GM21447 (cell line): ENCODE results near the gene TRIM67.
"Not testable (repeated sequence)": the region's sequence is repeated elsewhere in the genome, so short reads cannot be mapped to it uniquely, and the experiment has no call there.

Experiments
- ATAC-seq: cut with Tn5 transposase; IDR thresholded peaks from one replicate; pipeline ENCODE4 v1.9.1; 2021; ENCODE audit not compliant: unreplicated experiment

Gene TRIM67

DNA sequence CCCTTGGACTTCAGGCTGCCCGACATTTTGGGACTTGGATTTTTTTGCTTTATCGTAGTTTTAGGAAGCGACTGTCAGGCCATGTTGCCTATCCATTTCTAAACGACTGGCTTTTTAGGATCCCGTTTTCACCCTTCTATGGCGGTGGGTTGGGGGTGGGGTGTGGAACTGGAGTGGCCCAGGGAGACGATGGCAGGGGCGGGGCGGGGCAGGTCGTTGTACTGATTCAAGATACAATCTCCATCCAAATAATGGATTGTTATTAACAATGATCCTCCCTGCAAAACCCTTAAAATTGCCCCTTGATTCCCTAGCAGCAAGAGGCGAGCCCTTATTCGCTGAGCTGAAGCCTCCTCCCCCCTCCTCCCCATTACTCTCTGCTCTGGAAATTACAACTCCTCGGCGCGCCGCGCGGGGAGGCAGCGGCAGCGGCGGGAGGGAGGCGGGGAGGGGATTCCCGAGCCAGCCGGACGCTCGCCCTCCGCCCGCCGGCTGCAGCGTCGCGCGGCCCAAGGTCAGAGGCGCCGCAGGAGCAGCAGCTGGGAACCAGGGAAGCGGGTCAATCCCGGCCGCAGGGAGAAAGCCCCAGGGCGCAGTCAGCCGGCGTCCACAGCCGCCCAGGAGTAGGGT lies at the start of gene TRIM67:
TSS of gene TRIM67 (plus strand) at position 392 of the 630 bp plus-strand sequence. CDS start 912 bp downstream, outside the sequence.
- no peak for ATAC-seq

DNA sequence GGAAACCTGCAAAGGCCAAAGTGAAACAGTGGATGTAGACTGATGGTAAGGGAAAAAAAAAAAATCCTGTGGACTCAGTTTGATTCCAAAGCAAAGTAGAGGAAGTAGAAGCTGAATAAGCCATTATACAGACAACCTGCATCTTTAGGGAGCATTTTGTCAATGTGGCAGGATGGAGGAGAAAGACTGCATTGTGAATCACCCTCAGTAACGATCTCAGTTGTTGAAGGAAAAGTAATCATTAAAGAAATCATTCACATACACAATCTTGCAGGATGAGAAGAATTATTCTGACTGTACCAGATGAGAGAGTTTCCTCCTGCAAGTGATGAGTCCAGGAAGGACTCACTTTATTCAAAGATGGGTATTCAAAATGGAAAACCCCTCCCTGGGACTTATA lies 45.1 kb upstream of the TRIM67 start:
- ATAC-seq, result no peak

DNA sequence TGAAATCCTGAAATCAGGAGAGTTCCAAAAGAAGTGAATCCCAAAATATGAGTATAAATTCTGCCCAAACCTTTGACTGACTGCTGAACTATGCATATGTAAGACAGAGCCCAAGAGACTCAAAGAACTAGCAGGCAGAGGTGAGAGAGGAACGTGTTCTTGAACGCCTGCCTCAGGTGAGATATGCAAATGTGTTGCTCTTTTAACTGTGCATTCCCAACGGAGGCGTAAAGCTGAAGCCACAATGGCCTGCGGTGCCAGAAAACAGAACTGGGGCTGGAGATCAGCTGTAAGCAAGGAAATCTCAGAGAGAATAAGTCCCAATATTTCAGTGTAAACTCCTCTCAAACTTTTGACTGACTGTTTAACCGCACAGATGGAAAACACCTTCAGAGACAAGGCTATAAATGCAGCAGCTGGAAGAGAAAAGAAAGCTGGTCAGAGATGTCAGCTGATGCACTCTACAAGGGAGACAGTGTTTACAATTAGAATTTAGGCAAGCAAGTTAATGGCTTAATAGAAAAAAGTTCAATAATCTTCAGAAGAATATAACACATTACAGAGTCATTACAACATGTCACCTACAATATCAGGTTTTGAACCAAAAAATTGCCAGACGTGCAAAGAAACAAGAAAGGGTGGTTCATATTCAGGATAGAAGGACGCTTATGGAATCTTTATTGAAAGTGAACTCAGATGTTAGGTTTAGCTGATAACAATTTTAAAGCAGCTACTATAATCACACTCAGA lies 43.0 kb upstream of the TRIM67 start:
- ATAC-seq, result no peak

GRCh38 chr1:231121533-231121932 lies 40.3 kb upstream of the TRIM67 start:
- no peak for ATAC-seq

- ATAC-seq, result no peak
Observed at GRCh38 chr1:231122143-231122542, 39.7 kb upstream of the TRIM67 start.

DNA sequence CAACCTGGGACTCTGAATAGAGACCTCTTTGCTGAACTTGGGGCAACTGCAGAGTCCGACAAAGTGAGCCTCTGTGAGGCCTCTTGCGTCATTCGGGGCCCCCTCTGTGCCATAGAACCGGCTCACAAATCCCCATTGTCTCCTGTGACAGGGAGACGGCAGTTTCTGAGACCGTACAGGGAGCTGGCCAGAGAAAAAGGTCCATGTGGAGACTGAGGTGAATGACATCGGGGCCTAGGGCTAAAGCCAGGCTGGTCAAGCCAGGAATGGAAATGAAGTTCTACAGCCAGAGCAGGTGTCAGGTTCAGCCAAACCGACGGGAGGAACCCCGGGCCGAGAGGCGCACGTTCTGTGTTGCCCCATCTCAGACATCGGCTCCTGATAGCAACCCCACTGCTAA lies 37.1 kb upstream of the TRIM67 start:
- no peak for ATAC-seq

GRCh38 chr1:231125972-231126580 lies 35.8 kb upstream of the TRIM67 start:
- ATAC-seq, result no peak

DNA sequence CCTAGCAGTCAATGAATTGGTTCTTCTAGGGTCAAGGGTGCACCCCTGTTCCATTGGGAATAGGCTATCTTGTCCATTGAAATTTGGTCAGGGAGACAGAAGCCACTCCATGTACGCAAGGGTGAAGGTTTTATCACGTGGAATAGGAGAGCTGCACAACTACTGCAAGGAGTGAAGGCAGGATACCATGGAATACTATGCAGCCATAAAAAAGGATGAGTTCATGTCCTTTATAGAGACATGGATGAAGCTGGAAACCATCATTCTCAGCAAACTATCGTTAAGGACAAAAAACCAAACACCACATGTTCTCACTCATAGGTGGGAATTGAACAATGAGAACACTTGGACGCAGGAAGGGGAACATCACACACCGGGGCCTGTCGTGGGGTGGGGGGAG lies 34.8 kb upstream of the TRIM67 start:
- ATAC-seq, result not testable (repeated sequence)

- not testable (repeated sequence) for ATAC-seq
Observed at GRCh38 chr1:231128471-231128870, 33.4 kb upstream of the TRIM67 start.

GRCh38 chr1:231130544-231130943 lies 31.3 kb upstream of the TRIM67 start:
- no peak for ATAC-seq

DNA sequence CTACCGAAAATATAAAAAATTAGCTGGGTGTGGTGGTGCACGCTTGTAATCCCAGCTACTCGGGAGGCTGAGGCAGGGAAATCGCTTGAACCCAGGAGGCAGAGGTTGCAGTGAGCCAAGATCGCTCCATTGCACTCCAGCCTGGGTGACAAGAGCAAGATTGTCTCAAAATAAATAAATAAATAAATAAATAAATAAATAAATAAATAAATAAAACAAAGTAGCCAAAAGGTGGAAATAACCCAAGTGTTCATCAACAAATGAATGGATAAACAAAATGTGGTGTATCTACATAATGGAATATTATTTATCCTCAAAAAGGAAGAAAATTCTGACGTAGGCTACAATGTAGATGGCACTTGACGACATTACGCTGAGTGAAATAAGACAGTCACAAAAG lies 29.3 kb upstream of the TRIM67 start:
- ATAC-seq, result not testable (repeated sequence)

GRCh38 chr1:231134624-231135023 lies 27.2 kb upstream of the TRIM67 start:
- ATAC-seq, result no peak

DNA sequence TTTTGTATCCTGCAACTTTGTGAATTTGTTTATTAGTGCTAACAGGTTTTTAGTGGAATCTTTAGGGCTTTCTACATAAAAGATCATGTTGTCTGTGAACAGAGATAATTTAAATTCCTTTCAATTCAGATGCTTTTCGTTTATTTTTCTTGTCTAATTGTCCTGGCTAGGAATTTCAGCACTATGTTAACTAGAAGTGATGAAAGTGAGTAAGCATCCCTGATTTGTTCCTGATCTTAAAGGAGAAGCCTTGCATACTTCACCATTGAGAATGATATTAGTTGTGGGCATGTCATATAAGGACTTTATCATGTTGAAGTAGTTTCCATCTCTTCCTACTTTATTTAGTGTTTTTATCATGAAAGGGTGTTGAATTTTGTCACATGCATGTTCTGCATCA lies 23.6 kb upstream of the TRIM67 start:
- ATAC-seq, result no peak

DNA sequence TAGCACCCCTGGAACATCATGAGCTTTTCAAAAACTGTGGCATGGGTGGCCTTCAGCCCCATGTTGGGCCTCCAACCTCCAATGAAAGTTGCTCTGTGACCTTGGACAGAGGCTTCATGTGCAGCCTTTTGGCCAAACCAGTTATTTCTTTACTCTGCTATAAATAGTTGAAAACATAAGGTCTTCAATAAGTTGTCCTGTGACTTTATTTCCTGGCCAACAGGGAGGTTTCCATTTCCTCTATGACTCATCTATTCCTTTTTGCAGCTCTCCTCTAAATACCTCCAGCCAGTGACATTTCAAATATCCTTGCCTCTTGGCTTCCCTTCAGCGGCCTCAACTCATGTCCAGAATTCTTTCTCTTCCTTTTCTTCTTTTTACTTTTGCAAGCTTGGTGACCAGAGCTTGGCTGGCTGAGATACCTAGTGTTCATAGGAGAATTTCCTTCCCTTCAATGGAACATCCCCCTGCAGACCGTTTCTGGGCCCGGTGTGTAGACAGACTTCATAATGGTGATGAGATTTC lies 22.7 kb upstream of the TRIM67 start:
- ATAC-seq, result no peak

DNA sequence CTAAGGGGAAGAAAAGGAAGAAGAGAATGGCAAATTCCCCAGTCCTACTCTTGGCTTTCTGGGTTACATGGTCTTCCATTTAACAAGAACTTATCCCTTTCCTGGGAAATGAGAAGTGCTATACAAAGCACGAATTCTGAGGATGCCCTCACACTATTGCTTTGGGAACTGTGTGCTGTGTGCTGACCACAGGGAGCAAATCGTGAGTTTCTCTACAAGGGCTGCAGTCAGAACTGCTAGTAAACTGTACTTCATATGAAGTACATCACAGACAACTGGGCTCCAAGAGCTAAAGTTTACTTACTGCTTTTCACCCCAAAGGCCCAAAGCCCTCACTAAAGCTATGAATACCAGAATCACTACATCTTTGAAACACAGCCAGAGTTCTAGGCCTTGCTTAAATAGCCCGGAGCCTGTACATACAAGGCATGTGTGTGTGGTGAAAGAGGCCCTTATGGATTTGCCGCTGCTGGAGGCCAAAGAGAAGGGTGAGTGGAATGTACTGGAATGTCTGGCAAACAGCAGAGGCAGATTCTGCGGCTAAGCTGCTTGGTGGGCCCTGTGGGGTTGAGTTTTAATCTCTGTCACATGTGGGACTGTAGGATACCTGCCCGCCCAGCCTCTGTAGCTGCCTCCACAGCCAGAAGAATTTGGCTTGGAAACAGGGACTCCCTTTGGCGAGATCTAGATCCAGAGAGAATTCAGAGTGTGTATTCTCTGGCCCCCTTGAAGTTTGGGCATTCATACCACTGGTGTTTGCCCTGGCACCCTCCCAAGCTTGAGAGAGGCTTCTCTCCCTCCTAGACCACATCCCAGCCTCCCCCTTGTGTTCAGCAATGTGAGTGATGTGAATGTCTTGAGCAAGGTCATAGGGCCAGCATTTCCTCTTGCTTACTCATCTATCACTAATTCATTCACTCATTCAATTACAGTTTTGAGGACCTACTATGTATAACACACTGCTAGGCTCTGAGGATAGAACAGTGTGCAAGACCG lies 21.9 kb upstream of the TRIM67 start:
- no peak for ATAC-seq

- ATAC-seq, result no peak
Observed at GRCh38 chr1:231144416-231145193, 17.3 kb upstream of the TRIM67 start.

DNA sequence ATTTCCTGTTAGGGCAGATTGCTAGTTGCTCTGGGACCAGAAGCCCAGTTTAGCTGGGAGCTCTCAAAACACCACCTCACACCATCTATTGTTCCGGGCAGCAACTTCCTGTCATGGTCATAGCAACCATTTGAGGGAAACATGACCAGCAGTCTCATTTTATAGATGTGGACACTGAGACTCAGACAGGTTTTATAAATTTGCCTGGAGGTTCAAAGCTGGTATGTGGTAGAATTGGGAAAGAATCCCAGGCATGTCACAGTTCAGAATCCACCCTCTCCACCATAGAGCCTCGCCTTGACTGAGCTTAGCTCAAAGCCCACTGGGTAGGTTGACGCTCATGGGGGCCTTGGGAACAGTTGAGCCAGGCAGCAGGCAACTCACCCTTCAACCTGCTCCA lies 14.0 kb upstream of the TRIM67 start:
- no peak for ATAC-seq

DNA sequence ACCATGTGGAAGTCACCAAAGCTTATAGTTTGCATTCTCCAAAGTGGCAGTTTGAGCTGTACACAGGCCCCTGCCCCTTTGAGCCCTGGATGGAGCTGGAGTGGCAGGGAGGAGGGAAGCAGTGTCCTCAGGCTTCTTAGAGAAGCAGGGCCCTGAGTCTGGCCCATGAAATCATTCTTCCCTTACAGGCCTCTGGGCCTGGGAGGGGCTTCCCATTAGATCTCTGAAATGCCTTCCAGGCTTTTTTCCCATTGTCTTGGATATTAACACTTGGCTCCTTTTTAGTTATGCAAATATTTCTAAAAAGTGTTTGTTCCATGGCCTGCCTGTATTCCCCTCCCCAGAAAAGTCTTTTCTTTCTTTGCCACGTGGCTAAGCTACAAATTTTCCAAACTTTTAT lies 10.0 kb upstream of the TRIM67 start:
- no peak for ATAC-seq

DNA sequence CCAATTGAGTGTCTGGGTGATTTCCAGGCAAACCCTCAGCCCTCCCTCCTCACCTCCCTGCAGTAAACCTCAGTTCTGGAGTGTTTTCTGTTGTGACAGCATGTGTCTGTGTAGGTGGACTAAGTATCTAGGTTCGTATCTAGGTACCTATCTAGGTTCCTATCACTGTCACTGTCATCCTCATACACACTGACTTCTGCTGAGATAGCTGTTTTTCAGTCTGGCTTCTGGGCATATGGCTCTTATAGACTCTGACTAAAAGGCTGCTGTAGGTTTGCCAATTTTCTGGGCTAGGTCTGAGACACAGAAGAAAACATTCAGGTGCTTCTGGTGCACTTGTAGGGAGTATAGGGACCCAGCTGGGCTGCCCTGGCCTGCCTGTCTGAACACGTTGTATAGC lies 8.1 kb upstream of the TRIM67 start:
- no peak for ATAC-seq

GRCh38 chr1:231155808-231156207 lies 6.0 kb upstream of the TRIM67 start:
- no peak for ATAC-seq
